ENCODE measurements around the gene MOB4. TPM values are rescaled to one million over a fixed set of nuclear protein-coding genes. Genes with fewer than 3 reads are reported as not detected.
"Not testable (repeated sequence)": the region's sequence is repeated elsewhere in the genome, so short reads cannot be mapped to it uniquely, and the experiment has no call there.

Gene MOB4
- total and polyA plus RNA-seq, 2 donors (not counting 1 experiment from before 2014, with no cell fraction given) = 12.6 to 20.8 TPM

DNA sequence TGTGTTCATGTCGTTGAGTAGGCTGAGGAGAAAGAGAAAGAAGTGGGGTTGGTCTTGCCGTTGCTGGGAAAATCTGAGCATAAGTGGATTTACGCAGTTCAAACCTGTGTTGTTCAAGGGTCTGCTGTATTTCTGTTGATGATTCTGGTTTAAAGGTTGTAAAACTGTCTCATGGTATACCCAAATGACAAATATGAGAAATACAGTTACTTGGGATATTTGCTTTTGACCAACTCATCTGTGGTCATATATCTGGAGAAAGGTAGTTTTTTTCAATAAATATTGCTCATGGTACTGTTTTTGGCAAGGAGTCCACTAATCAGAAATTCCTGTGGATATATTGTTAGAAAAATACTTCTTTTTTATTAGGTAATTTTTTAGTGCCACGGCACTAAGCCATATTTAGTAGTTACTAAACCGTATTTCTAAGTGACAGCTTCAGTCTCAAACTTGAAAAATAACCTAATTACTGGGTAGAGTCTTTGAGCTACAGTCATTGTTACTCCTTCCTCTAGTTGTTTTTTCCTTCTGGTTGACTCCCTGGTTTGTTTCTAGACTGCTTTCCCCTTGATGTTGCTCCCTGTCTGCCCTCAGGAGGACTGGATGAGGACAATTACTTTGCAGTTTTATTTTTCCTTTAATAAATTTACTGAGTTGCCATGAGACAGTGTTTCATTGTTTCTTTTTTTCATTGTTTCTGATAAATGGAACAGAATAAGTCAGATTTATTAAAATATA, 31.5 kb downstream of the MOB4 start:
- H3K4me1 Mint-ChIP-seq = no peaks in the 10 kb centered on the region
- intact Hi-C loops (cut with micrococcal nuclease) = no loop called here
- CTCF ChIA-PET = no interaction called here

DNA sequence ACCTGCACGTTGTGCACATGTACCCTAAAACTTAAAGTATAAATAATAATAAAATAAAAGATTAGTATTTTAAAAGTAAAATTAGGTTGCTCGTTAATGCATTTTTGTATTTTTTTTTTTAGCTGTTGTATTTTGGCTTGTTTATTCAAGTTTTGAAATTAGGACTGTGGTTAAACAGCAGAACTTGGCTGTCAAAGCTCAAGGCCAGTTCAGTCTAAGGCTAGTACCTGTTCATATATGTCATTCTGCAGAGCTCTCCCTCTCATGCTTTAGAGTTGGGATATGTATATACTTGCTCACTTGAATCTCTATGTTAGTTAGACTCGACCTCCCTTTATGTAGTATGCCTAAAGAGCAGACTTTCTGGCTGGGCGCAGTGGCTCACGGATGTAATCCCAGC, 32.7 kb downstream of the MOB4 start:
- no peaks in the 10 kb centered on the region for H3K9me3 ChIP-seq (ENCODE audit: control extremely low read depth in 1 of 3, control insufficient read depth in 2 of 3, insufficient read depth in 1 of 3, low read length in 2 of 3)
- H3K4me1 ChIP-seq (ENCODE audit: control insufficient read depth in 2 of 2, insufficient read depth in 2 of 2, low read length in 2 of 2) = no peaks in the 10 kb centered on the region
- Mint-ChIP-seq H3K4me3 (no peak overlapping the region), H3K27ac (no peak overlapping the region), H3K9me3 (ENCODE audit: insufficient read depth) (no peaks in the 10 kb centered on the region), H3K27me3 (no peaks in the 10 kb centered on the region), H3K4me1 (no peaks in the 10 kb centered on the region)
- CTCF ChIA-PET = no interaction called here
- intact Hi-C loops (cut with micrococcal nuclease) = no loop called here
- H3K9ac ChIP-seq (ENCODE audit: low read length) = no peak overlapping the region
- no peak overlapping the region for H2AFZ ChIP-seq (ENCODE audit: insufficient read depth, low read depth, low read length, poor library complexity, severe bottlenecking)
- H3K4me3 ChIP-seq (ENCODE audit: control extremely low read depth in 1 of 5, extremely low read depth in 1 of 5, insufficient read depth in 1 of 5, low read depth in 2 of 5, low read length in 4 of 5) = no peak overlapping the region
- peaks cover 12% of the 10 kb centered on the region for H3K79me2 ChIP-seq (ENCODE audit: control insufficient read depth, insufficient read depth, low read length)
- no peaks in the 10 kb centered on the region for H3K27me3 ChIP-seq (replicated peaks in 1 of 4; ENCODE audit: control extremely low read depth in 1 of 4, control insufficient read depth in 3 of 4, insufficient read depth in 4 of 4, low read length in 3 of 4)
- ATAC-seq (ENCODE audit: low read depth) (no peak), DNase-seq (no peak)
- TF ChIP-seq, protein P1, sequence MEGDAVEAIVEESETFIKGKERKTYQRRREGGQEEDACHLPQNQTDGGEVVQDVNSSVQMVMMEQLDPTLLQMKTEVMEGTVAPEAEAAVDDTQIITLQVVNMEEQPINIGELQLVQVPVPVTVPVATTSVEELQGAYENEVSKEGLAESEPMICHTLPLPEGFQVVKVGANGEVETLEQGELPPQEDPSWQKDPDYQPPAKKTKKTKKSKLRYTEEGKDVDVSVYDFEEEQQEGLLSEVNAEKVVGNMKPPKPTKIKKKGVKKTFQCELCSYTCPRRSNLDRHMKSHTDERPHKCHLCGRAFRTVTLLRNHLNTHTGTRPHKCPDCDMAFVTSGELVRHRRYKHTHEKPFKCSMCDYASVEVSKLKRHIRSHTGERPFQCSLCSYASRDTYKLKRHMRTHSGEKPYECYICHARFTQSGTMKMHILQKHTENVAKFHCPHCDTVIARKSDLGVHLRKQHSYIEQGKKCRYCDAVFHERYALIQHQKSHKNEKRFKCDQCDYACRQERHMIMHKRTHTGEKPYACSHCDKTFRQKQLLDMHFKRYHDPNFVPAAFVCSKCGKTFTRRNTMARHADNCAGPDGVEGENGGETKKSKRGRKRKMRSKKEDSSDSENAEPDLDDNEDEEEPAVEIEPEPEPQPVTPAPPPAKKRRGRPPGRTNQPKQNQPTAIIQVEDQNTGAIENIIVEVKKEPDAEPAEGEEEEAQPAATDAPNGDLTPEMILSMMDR (IDR thresholded peaks at IDR 0.05) = no peak
- TF ChIP-seq EZH2 (IDR thresholded peaks at IDR 0.05; ENCODE audit: borderline replicate concordance, insufficient read depth, low read depth, low read length, poor library complexity, severe bottlenecking) = no peak
- H3K36me3 ChIP-seq (replicated peaks in 1 of 2; ENCODE audit: control extremely low read depth in 1 of 2, control insufficient read depth in 1 of 2, extremely low read depth in 1 of 2, insufficient read depth in 2 of 2, low read length in 1 of 2) = peaks cover 7 to 46% of the 10 kb centered on the region in 2 experiments
- peaks cover 19% of the 10 kb centered on the region for H4K20me1 ChIP-seq (ENCODE audit: control insufficient read depth, insufficient read depth, low read length, poor library complexity, severe bottlenecking)
- 97% methylated on average over 3 of the region's 5 CpGs for WGBS (ENCODE audit: insufficient coverage)
- no peak overlapping the region for H3K27ac ChIP-seq (ENCODE audit: low read length in 2 of 2)
- no peak overlapping the region for H3K4me2 ChIP-seq (replicated peaks; ENCODE audit: low read depth, low read length, poor library complexity, severe bottlenecking)
- POLR2A ChIA-PET = no interaction called here

More for the DNA sequence above, 31.5 kb downstream of the MOB4 start:
- ATAC-seq (ENCODE audit: low read depth) (no peak), DNase-seq (no peak)
- Histone ChIP-seq H3K27ac (ENCODE audit: low read length in 2 of 2) (no peak overlapping the region), H3K36me3 (replicated peaks in 1 of 2; ENCODE audit: control extremely low read depth in 1 of 2, control insufficient read depth in 1 of 2, extremely low read depth in 1 of 2, insufficient read depth in 2 of 2, low read length in 1 of 2) (peaks cover 5 to 55% of the 10 kb centered on the region in 2 experiments), H3K79me2 (ENCODE audit: control insufficient read depth, insufficient read depth, low read length) (peaks cover 24% of the 10 kb centered on the region), H3K4me3 (ENCODE audit: control extremely low read depth in 1 of 5, extremely low read depth in 1 of 5, insufficient read depth in 1 of 5, low read depth in 2 of 5, low read length in 4 of 5) (no peak overlapping the region), H3K4me1 (ENCODE audit: control insufficient read depth in 2 of 2, insufficient read depth in 2 of 2, low read length in 2 of 2) (no peaks in the 10 kb centered on the region), H3K9ac (ENCODE audit: low read length) (no peak overlapping the region), H3K9me3 (ENCODE audit: control extremely low read depth in 1 of 3, control insufficient read depth in 2 of 3, insufficient read depth in 1 of 3, low read length in 2 of 3) (no peaks in the 10 kb centered on the region), H2AFZ (ENCODE audit: insufficient read depth, low read depth, low read length, poor library complexity, severe bottlenecking) (no peak overlapping the region), H4K20me1 (ENCODE audit: control insufficient read depth, insufficient read depth, low read length, poor library complexity, severe bottlenecking) (peaks cover 19% of the 10 kb centered on the region), H3K4me2 (replicated peaks; ENCODE audit: low read depth, low read length, poor library complexity, severe bottlenecking) (no peak overlapping the region), H3K27me3 (replicated peaks in 1 of 4; ENCODE audit: control extremely low read depth in 1 of 4, control insufficient read depth in 3 of 4, insufficient read depth in 4 of 4, low read length in 3 of 4) (no peaks in the 10 kb centered on the region)
- TF ChIP-seq, protein P1 (IDR thresholded peaks at IDR 0.05) = no peak
- no peak for TF ChIP-seq EZH2 (IDR thresholded peaks at IDR 0.05; ENCODE audit: borderline replicate concordance, insufficient read depth, low read depth, low read length, poor library complexity, severe bottlenecking)
- POLR2A ChIA-PET = no interaction called here
- H3K27me3 Mint-ChIP-seq = no peaks in the 10 kb centered on the region
- H3K27ac Mint-ChIP-seq = no peak overlapping the region
- H3K4me3 Mint-ChIP-seq = no peak overlapping the region
- H3K9me3 Mint-ChIP-seq (ENCODE audit: insufficient read depth) = no peaks in the 10 kb centered on the region
- 100% methylated on average over 3 of the region's 5 CpGs for WGBS (ENCODE audit: insufficient coverage)

DNA sequence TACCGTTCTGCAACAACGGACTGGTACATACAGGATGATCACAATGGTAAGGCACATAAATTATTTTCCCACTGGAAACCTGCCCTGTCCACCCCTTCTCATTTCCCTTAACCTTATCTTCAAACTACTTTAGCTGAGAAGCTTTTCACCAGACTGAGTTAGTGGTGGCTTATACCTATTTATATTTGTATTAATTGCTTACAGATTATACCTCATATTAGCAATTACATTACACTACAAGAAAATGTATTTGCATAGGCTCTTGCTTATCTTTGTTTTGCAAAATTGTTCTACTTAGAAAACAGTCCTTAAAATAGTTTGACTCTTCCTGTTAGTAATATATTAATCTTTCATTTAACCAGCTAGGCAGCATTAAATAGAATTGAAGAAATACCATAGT, 35.4 kb downstream of the MOB4 start:
- CTCF ChIA-PET; H2AFZ ChIP-seq (ENCODE audit: insufficient read depth, low read depth, low read length, poor library complexity, severe bottlenecking); H3K4me3 ChIP-seq (ENCODE audit: control extremely low read depth in 1 of 5, extremely low read depth in 1 of 5, insufficient read depth in 1 of 5, low read depth in 2 of 5, low read length in 4 of 5); H3K4me1 Mint-ChIP-seq; ATAC-seq (ENCODE audit: low read depth); H3K79me2 ChIP-seq (ENCODE audit: control insufficient read depth, insufficient read depth, low read length); H3K27me3 ChIP-seq (replicated peaks in 1 of 4; ENCODE audit: control extremely low read depth in 1 of 4, control insufficient read depth in 3 of 4, insufficient read depth in 4 of 4, low read length in 3 of 4); DNase-seq; H3K4me2 ChIP-seq (replicated peaks; ENCODE audit: low read depth, low read length, poor library complexity, severe bottlenecking); H3K4me3 Mint-ChIP-seq; H3K9ac ChIP-seq (ENCODE audit: low read length); H3K27ac Mint-ChIP-seq; H3K27ac ChIP-seq (ENCODE audit: low read length in 2 of 2); H3K9me3 ChIP-seq (ENCODE audit: control extremely low read depth in 1 of 3, control insufficient read depth in 2 of 3, insufficient read depth in 1 of 3, low read length in 2 of 3); H3K4me1 ChIP-seq (ENCODE audit: control insufficient read depth in 2 of 2, insufficient read depth in 2 of 2, low read length in 2 of 2); H3K27me3 Mint-ChIP-seq; intact Hi-C loops (cut with micrococcal nuclease); POLR2A ChIA-PET; H3K9me3 Mint-ChIP-seq (ENCODE audit: insufficient read depth): not testable (repeated sequence)
- 100% methylated on average over 2 of the region's 2 CpGs for WGBS (ENCODE audit: insufficient coverage)
- Histone ChIP-seq H4K20me1 (ENCODE audit: control insufficient read depth, insufficient read depth, low read length, poor library complexity, severe bottlenecking) (peaks cover 17% of the 10 kb centered on the region), H3K36me3 (replicated peaks in 1 of 2; ENCODE audit: control extremely low read depth in 1 of 2, control insufficient read depth in 1 of 2, extremely low read depth in 1 of 2, insufficient read depth in 2 of 2, low read length in 1 of 2) (peaks cover 7 to 44% of the 10 kb centered on the region in 2 experiments)
